Prostate gland (tissue), 2 donors: Measurements from ENCODE around the gene CLPTM1L. TPM values are rescaled to one million over a fixed set of nuclear protein-coding genes. Genes with fewer than 3 reads are reported as not detected.

Experiments used
- DNase-seq: peaks from one replicate; pipeline ENCODE4 v3.0.0-alpha.2; 2019; ENCODE audit warnings: low spot score
- H3K27ac ChIP-seq, 2 donors: fragments of 200-600 bp; sonication (generic); 2 replicates each; pipeline ENCODE4 v1.5.1; 2017 to 2019
- H3K27me3 ChIP-seq: fragments of 200-600 bp; sonication (generic); replicated peaks from 2 replicates; pipeline ENCODE4 v1.5.1; 2019; ENCODE audit not compliant: insufficient read depth
- H3K36me3 ChIP-seq, 2 donors: fragments of 200-600 bp; sonication (generic); 1 replicate in 1 of 2; 2 replicates in 1 of 2; pipeline versions ENCODE4 v1.5.1 to v1.8.1; 2017 to 2019
- H3K4me1 ChIP-seq: fragments of 200-600 bp; sonication (generic); replicated peaks from 2 replicates; pipeline ENCODE4 v1.5.1; 2019
- H3K4me3 ChIP-seq, 2 donors: fragments of 200-600 bp; sonication (generic); 2 replicates each; pipeline ENCODE4 v1.5.1; 2017 to 2019
- H3K9me3 ChIP-seq: fragments of 200-600 bp; sonication (generic); 2 replicates; pipeline ENCODE4 v1.5.1; 2017
- POLR2A ChIP-seq: fragments of 450-650 bp; IDR thresholded peaks from one replicate; pipeline ENCODE4 v1.6.1; 2016; ENCODE audit warnings: antibody characterized with exemption, mild to moderate bottlenecking
- POLR2AphosphoS5 ChIP-seq: sonication (generic); formaldehyde crosslinking; IDR thresholded peaks from one replicate; pipeline ENCODE4 v1.6.1; 2017; ENCODE audit warnings: antibody characterized with exemption
- WGBS: methylation state at CpG from one replicate; pipeline ENCODE4 v1.1.5; 2018; 5-methylcytosine and 5-hydroxymethylcytosine counted together
- intact Hi-C: fragments of 100-400 bp; cut with DNase I; formaldehyde crosslinking; loops from one replicate; pipeline ENCODE4 v1.14.2; 2022
- total RNA-seq, 2 donors: library from RNA; depleted of rRNA; stranded (reverse); fragments of >200 nt; gene quantifications; one replicate each; pipeline ENCODE4 v1.1.0, GENCODE V29; 2016
- TF ChIP-seq, protein P1 (sequence below), 4 experiments: fragments of 200-600 bp in 2 of 4; fragments of 450-650 bp in 2 of 4; sonication (generic) in 2 of 4; IDR thresholded peaks; 1 replicate in 3 of 4; 2 replicates in 1 of 4; pipeline ENCODE4 v1.5.1; 2016 to 2019; ENCODE audit warnings: antibody characterized with exemption in 4 of 4, mild to moderate bottlenecking in 2 of 4, moderate library complexity in 2 of 4

Gene CLPTM1L
- total RNA-seq, 2 donors from 2014 or later, result 105 to 135 TPM

DNA sequence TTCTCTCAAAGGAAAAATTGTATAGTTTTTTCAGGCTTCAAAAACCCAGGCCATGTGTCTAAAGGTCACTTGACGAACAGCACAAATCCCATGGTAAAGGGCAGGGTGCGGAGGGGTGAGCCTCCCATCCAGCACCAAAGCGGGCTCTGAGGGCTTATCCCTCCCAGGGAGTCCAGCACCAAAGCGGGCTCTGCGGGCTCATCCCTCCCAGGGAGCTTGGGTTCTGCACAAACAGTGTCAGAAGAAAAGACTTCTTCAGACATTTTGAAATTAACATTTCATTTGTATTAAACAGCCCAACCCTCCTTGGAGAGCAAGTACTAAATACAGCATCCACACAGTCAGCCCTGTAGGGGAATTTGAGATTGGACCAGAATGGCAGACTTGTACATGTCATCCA, 43.0 kb upstream of the CLPTM1L start:
- WGBS, result 94% methylated on average over 5 of the region's 5 CpGs
- peaks cover 4% of the 10 kb centered on the region for H3K27me3 ChIP-seq
- TF ChIP-seq, protein P1, sequence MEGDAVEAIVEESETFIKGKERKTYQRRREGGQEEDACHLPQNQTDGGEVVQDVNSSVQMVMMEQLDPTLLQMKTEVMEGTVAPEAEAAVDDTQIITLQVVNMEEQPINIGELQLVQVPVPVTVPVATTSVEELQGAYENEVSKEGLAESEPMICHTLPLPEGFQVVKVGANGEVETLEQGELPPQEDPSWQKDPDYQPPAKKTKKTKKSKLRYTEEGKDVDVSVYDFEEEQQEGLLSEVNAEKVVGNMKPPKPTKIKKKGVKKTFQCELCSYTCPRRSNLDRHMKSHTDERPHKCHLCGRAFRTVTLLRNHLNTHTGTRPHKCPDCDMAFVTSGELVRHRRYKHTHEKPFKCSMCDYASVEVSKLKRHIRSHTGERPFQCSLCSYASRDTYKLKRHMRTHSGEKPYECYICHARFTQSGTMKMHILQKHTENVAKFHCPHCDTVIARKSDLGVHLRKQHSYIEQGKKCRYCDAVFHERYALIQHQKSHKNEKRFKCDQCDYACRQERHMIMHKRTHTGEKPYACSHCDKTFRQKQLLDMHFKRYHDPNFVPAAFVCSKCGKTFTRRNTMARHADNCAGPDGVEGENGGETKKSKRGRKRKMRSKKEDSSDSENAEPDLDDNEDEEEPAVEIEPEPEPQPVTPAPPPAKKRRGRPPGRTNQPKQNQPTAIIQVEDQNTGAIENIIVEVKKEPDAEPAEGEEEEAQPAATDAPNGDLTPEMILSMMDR (IDR thresholded peaks at IDR 0.05), result no peak
- TF ChIP-seq POLR2A (no peak), POLR2AphosphoS5 (no peak)

DNA sequence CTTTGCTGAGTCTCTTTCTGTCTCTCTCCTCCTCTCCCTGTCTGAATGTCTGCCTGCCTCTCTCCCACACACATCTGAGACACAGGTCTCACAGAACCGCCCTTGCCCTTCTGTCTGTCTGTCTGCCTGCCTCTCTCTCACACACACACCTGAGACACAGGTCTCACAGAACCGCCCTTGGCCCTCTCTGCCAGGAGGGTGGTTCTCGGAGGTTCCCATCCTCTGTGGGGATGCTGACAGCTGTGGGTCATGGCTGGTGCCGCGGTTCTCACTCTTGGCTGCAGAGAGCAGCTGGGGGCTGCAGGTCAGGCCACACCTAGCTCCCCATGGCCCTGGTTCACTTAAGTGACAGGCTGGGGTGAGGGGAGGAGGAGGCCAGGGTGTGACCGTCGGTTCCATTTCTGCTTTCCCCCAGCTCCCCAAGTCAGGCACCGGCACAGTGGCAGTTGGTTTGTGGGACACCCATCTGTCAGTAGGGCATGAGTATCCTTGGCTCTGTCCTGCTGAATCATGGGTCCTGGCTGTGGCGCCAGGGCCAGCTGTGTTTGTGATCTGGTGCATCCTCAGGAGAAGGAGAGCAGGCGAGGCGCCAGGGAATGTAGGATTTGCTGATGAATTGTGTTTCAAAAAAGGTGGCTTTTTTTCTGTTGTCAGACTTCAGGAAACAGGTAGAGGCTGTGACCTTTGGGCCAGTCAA, 42.3 kb upstream of the CLPTM1L start:
- Histone ChIP-seq H3K36me3 (no peaks in the 10 kb centered on the region), H3K27ac (no peak overlapping the region), H3K27me3 (peaks cover under 1% of the 10 kb centered on the region), H3K9me3 (no peaks in the 10 kb centered on the region), H3K4me1 (peaks cover 3% of the 10 kb centered on the region), H3K4me3 (no peak overlapping the region)
- intact Hi-C loops, result loop anchor here (10.0 kb wide), 1 partner anchor 258 kb away; no protein-coding TSS in a partner anchor
- TF ChIP-seq POLR2AphosphoS5 (no peak), POLR2A (no peak)
- TF ChIP-seq, protein P1 (IDR thresholded peaks at IDR 0.05), result no peak
- 63% methylated on average over 11 of the region's 11 CpGs for WGBS
- DNase-seq, result no peak

More for the DNA sequence above, 43.0 kb upstream of the CLPTM1L start:
- Histone ChIP-seq H3K4me3 (no peak overlapping the region), H3K9me3 (no peaks in the 10 kb centered on the region), H3K4me1 (peaks cover 3% of the 10 kb centered on the region), H3K27ac (no peak overlapping the region), H3K36me3 (no peaks in the 10 kb centered on the region)
- intact Hi-C loops, result loop anchor here (10.0 kb wide), 1 partner anchor 257 kb away; no protein-coding TSS in a partner anchor
- no peak for DNase-seq

- TF ChIP-seq POLR2AphosphoS5 (peak; percentile 56), POLR2A (no peak)
- TF ChIP-seq, protein P1 (IDR thresholded peaks at IDR 0.05), result no peak
- H3K27ac ChIP-seq, result peak overlapping the region; percentile 82 to 85
Observed at GRCh38 chr5:1386274-1386717, 41.4 kb upstream of the CLPTM1L start.

GRCh38 chr5:1385395-1386273, 40.7 kb upstream of the CLPTM1L start:
- Histone ChIP-seq H3K9me3 (no peaks in the 10 kb centered on the region), H3K4me3 (peak overlapping the region; percentile 51 to 53), H3K27ac (peak overlapping the region; percentile 82 to 85), H3K36me3 (no peaks in the 10 kb centered on the region), H3K27me3 (no peaks in the 10 kb centered on the region), H3K4me1 (peaks cover 5% of the 10 kb centered on the region)
- TF ChIP-seq POLR2AphosphoS5 (peak; percentile 68), POLR2A (peak; percentile 70)
- TF ChIP-seq, protein P1 (IDR thresholded peaks at IDR 0.05), result no peak
- intact Hi-C loops, result loop anchor here (10.0 kb wide), 1 partner anchor 259 kb away; no protein-coding TSS in a partner anchor
- 20% methylated on average over 27 of the region's 48 CpGs for WGBS
- DNase-seq, result peak; percentile 87

More at GRCh38 chr5:1386274-1386717, 41.4 kb upstream of the CLPTM1L start:
- peaks cover 3% of the 10 kb centered on the region for H3K4me1 ChIP-seq
- H3K36me3 ChIP-seq, result no peaks in the 10 kb centered on the region
- intact Hi-C loops, result loop anchor here (10.0 kb wide), 1 partner anchor 259 kb away; no protein-coding TSS in a partner anchor
- H3K27me3 ChIP-seq, result no peaks in the 10 kb centered on the region
- no peaks in the 10 kb centered on the region for H3K9me3 ChIP-seq
- H3K4me3 ChIP-seq, result peak overlapping the region; percentile 51 to 53
- WGBS, result 1% methylated on average over 35 of the region's 36 CpGs
- DNase-seq, result peak; percentile 74
